Aorta (tissue), 5 donors: ENCODE measurements around the gene TSPAN19. TPM values are rescaled to one million over a fixed set of nuclear protein-coding genes. Genes with fewer than 3 reads are reported as not detected.
"Not testable (repeated sequence)": the region's sequence is repeated elsewhere in the genome, so short reads cannot be mapped to it uniquely, and the experiment has no call there.

Experiments
- ATAC-seq: fragments of 200-7000 bp; cut with Tn5 transposase; one replicate; pipeline ENCODE4 v1.9.1; 2022; ENCODE audit warnings: moderate library complexity; ENCODE audit not compliant: low FRiP score
- DNase-seq, 2 donors: peaks; one replicate each; pipeline ENCODE4 v3.0.0-alpha.2; 2020
- H3K27ac ChIP-seq, 2 donors: one replicate each; pipeline ENCODE4 v1.5.1; 2013; ENCODE audit warnings: low read length in 2 of 2, mild to moderate bottlenecking in 2 of 2, moderate library complexity in 2 of 2, control low read depth in 1 of 2, inconsistent platforms in 1 of 2, low read depth in 1 of 2
- H3K27me3 ChIP-seq, 2 donors: one replicate each; pipeline ENCODE4 v1.6.1; 2013; ENCODE audit warnings: control low read depth in 1 of 2, low read length in 1 of 2, mild to moderate bottlenecking in 1 of 2, moderate library complexity in 1 of 2; ENCODE audit not compliant: insufficient read depth in 2 of 2, control insufficient read depth in 1 of 2
- H3K36me3 ChIP-seq, 2 donors: one replicate each; pipeline ENCODE4 v1.6.1; 2013; ENCODE audit warnings: control low read depth in 1 of 2, low read length in 1 of 2, mild to moderate bottlenecking in 1 of 2; ENCODE audit not compliant: insufficient read depth in 2 of 2, control insufficient read depth in 1 of 2
- H3K4me1 ChIP-seq, 2 donors: one replicate each; pipeline ENCODE4 v1.6.1; 2013; ENCODE audit warnings: low read length in 2 of 2, control low read depth in 1 of 2, mild to moderate bottlenecking in 1 of 2, moderate library complexity in 1 of 2; ENCODE audit not compliant: insufficient read depth in 2 of 2, control insufficient read depth in 1 of 2
- H3K4me3 ChIP-seq, 2 donors: one replicate each; pipeline ENCODE4 v1.5.1; 2013; ENCODE audit warnings: low read length in 2 of 2, control low read depth in 1 of 2, mild to moderate bottlenecking in 1 of 2
- H3K9me3 ChIP-seq: one replicate; pipeline ENCODE4 v1.6.1; 2013; ENCODE audit warnings: mild to moderate bottlenecking, low read length; ENCODE audit not compliant: control insufficient read depth
- WGBS, 2 donors: extraction: QIAGEN DNeasy Blood & Tissue Kit; methylation state at CpG; one replicate each; pipeline ENCODE4 v1.1.7; 2013; 5-methylcytosine and 5-hydroxymethylcytosine counted together
- intact Hi-C, 2 donors: fragments of 100-400 bp; cut with DNase I; formaldehyde crosslinking; loops; one replicate each; pipeline versions ENCODE4 v1.14.2 to v1.15.0; 2022
- polyA plus RNA-seq, 2 donors: library from polyadenylated mRNA; stranded (reverse); fragments of 200-250 nt; gene quantifications; one replicate each; pipeline ENCODE4 v1.2.3, GENCODE V29; 2013
- total RNA-seq, 2 donors: library from RNA; stranded (reverse); fragmentation: NEBNext Ultra II Directional; extraction: Animal tissue kit (Norgen Biotek cat#: 25700); gene quantifications; one replicate each; pipeline ENCODE4 v1.2.1, GENCODE V29; 2021
- donor health status: healthy with polysubstance abuse.
- donor health status: Bipolar disorder and iron deficiency.
- donor health status: DM: no; HTN: no; CAD: no.
- donor health status: DM: no; HTN: no; CAD: no.
- donor health status: DM: yes; HTN: yes; CAD: no.

TSPAN19 gene
- total and polyA plus RNA-seq, 4 donors: not detected

- Histone ChIP-seq H3K27me3 (no peaks in the 10 kb centered on the region), H3K9me3 (no peaks in the 10 kb centered on the region), H3K27ac (no peak overlapping the region), H3K4me3 (no peak overlapping the region), H3K4me1 (no peaks in the 10 kb centered on the region), H3K36me3 (no peaks in the 10 kb centered on the region)
- intact Hi-C loops: no loop called here
- ATAC-seq (no peak), DNase-seq (no peak)
- WGBS, 2 donors: 36 to 38% methylated on average over 4 of the region's 4 CpGs
Measured at GRCh38 chr12:85007836-85008235, 28.2 kb downstream of the TSPAN19 start.

- Histone ChIP-seq H3K9me3 (no peaks in the 10 kb centered on the region), H3K4me3 (no peak overlapping the region), H3K27ac (no peak overlapping the region), H3K27me3 (no peaks in the 10 kb centered on the region), H3K4me1 (no peaks in the 10 kb centered on the region), H3K36me3 (no peaks in the 10 kb centered on the region)
- DNase-seq (no peak), ATAC-seq (no peak)
- intact Hi-C loops: no loop called here
- 30 to 46% methylated on average over 1 of the region's 1 CpG for WGBS, 2 donors
Measured at GRCh38 chr12:85006206-85006605, 29.9 kb downstream of the TSPAN19 start.

- no peak overlapping the region for H3K4me3 ChIP-seq
- DNase-seq: no peak
- no peaks in the 10 kb centered on the region for H3K36me3 ChIP-seq
- intact Hi-C loops: no loop called here
- H3K27ac ChIP-seq: no peak overlapping the region
- H3K27me3 ChIP-seq: no peaks in the 10 kb centered on the region
- H3K4me1 ChIP-seq: no peaks in the 10 kb centered on the region
- H3K9me3 ChIP-seq: no peaks in the 10 kb centered on the region
- ATAC-seq: no peak
- WGBS, 2 donors: 82 to 91% methylated on average over 1 of the region's 1 CpG
Measured at GRCh38 chr12:85005615-85006014, 30.5 kb downstream of the TSPAN19 start.

GRCh38 chr12:85005047-85005446 lies 31.0 kb downstream of the TSPAN19 start:
- intact Hi-C loops, H3K9me3 ChIP-seq, H3K27ac ChIP-seq, H3K27me3 ChIP-seq, H3K4me1 ChIP-seq, H3K36me3 ChIP-seq, ATAC-seq, H3K4me3 ChIP-seq: not testable (repeated sequence)
- 47 to 59% methylated on average over 2 of the region's 2 CpGs for WGBS, 2 donors
- peak in 1 of 2 donors; percentile 30 for DNase-seq

- Histone ChIP-seq H3K4me3 (no peak overlapping the region), H3K27ac (no peak overlapping the region), H3K4me1 (no peaks in the 10 kb centered on the region), H3K27me3 (no peaks in the 10 kb centered on the region), H3K9me3 (no peaks in the 10 kb centered on the region), H3K36me3 (no peaks in the 10 kb centered on the region)
- DNase-seq: no peak
- intact Hi-C loops: no loop called here
- no peak for ATAC-seq
Measured at GRCh38 chr12:85004204-85004603, 31.9 kb downstream of the TSPAN19 start.

- intact Hi-C loops: no loop called here
- H3K9me3 ChIP-seq: no peaks in the 10 kb centered on the region
- no peaks in the 10 kb centered on the region for H3K36me3 ChIP-seq
- no peaks in the 10 kb centered on the region for H3K4me1 ChIP-seq
- ATAC-seq: no peak
- no peak for DNase-seq
- no peak overlapping the region for H3K27ac ChIP-seq
- 74 to 77% methylated on average over 3 of the region's 3 CpGs for WGBS, 2 donors
- no peak overlapping the region for H3K4me3 ChIP-seq
- H3K27me3 ChIP-seq: no peaks in the 10 kb centered on the region
Measured at GRCh38 chr12:85002778-85003296, 33.2 kb downstream of the TSPAN19 start.

- Histone ChIP-seq H3K27me3 (no peaks in the 10 kb centered on the region), H3K27ac (no peak overlapping the region), H3K9me3 (no peaks in the 10 kb centered on the region), H3K4me1 (no peaks in the 10 kb centered on the region), H3K36me3 (no peaks in the 10 kb centered on the region), H3K4me3 (no peak overlapping the region)
- 61 to 69% methylated on average over 2 of the region's 2 CpGs for WGBS, 2 donors
- DNase-seq: no peak
- no peak for ATAC-seq
- intact Hi-C loops: no loop called here
Measured at GRCh38 chr12:85000729-85001128, 35.3 kb downstream of the TSPAN19 start.

- Histone ChIP-seq H3K4me1 (no peaks in the 10 kb centered on the region), H3K9me3 (no peaks in the 10 kb centered on the region), H3K27me3 (no peaks in the 10 kb centered on the region), H3K27ac (no peak overlapping the region), H3K4me3 (no peak overlapping the region), H3K36me3 (no peaks in the 10 kb centered on the region)
- ATAC-seq: no peak
- intact Hi-C loops: no loop called here
- DNase-seq: no peak
Measured at GRCh38 chr12:84998341-84998740, 37.7 kb downstream of the TSPAN19 start.

GRCh38 chr12:84996759-84997158 lies 39.3 kb downstream of the TSPAN19 start:
- WGBS, 2 donors: 82 to 92% methylated on average over 1 of the region's 1 CpG
- ATAC-seq: no peak
- H3K36me3 ChIP-seq: no peaks in the 10 kb centered on the region
- intact Hi-C loops: no loop called here
- no peaks in the 10 kb centered on the region for H3K4me1 ChIP-seq
- H3K27me3 ChIP-seq: no peaks in the 10 kb centered on the region
- H3K9me3 ChIP-seq: no peaks in the 10 kb centered on the region
- no peak for DNase-seq
- H3K27ac ChIP-seq: no peak overlapping the region
- no peak overlapping the region for H3K4me3 ChIP-seq
